ENCODE data around the gene PPP1R37. TPM values are rescaled to one million over a fixed set of nuclear protein-coding genes. Genes with fewer than 3 reads are reported as not detected.

The PPP1R37 gene
- total and polyA plus RNA-seq, 2 of the 8 experiments (the other 6 are each of a cell fraction or from before 2014, with no cell fraction given), result 14.6 to 25.7 TPM

DNA sequence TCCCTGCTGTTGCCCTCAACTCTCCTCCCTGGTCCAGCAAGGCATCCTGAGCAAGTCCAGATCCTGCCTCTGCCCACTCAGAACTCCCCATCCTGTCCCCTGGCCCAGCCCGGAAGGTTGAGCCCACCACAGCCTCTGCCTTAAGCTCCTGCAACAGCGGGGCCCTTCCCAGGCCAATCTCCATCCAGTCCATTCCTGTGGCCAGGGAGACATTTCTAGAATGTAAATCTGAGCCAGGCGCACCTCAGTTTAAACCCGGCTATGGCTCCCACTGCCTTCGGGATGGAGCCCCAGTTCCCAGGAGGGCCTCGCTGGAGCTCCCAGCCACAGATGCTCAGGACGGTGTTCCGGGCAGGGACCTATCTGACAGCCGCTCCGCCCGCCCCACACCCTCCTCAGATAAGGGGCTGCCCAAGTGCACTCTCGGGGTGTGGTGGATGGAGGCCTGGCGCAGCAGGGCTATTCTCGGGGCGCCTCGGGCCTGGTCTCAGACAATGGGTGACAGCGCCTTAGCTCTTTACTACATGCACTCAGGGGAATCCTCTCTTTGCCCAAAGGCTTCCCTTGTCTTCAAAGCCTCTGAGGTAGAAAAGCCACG, 79.7 kb downstream of the PPP1R37 start (continued):
- TF ChIP-seq NRF1 (IDR thresholded peaks at IDR 0.05; ENCODE audit: low read depth, low read length), result no peak
- no peak for TF ChIP-seq SP4 (IDR thresholded peaks at IDR 0.05; ENCODE audit: low read length)
